ENCODE data around the gene PPP1R15B.
"Not testable (repeated sequence)": the region's sequence is repeated elsewhere in the genome, so short reads cannot be mapped to it uniquely, and the experiment has no call there.

DNA sequence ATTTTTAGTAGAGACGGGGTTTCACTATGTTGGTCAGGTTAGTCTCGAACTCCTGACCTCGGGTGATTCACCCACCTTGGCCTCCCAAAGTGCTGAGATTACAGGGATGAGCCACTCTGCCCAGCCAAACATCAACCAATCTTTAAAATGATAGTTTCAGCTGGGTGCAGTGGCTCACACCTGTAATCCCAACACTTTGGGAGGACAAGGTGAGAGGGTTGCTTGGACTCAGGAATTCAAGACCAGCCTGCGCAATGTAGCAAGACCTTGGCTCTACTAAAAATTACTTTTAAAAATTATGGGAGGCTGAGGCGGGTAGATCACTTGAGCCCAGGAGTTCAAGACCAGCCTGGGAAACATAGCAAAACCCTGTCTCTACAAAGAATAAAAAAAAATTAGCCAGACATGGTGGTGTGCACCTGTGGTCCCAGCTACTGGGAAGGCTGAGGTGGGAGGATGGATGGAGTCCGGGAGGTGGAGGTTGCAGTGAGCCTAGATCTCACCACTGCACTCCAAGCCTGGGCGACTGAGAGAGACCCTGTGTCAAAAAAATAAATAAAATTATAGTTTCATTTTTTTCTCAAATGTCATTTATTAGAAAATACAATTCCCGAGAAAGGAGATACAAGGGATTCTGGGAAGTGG is 10.6 kb upstream of the PPP1R15B start:
- not testable (repeated sequence) for TF ChIP-seq CTCF (conservative IDR thresholded peaks at IDR 0.05; ENCODE audit: low read length); EZH2phosphoT487 (IDR thresholded peaks at IDR 0.05; ENCODE audit: borderline replicate concordance, low read depth, low read length)
